Motor neuron (in vitro differentiated cells): Measurements from ENCODE around the gene LRMDA. TPM values are rescaled to one million over a fixed set of nuclear protein-coding genes. Genes with fewer than 3 reads are reported as not detected.

Experiments used
- ATAC-seq, 8 experiments: fragments of 200-7000 bp; cut with Tn5 transposase; replicated peaks in 6 of 8; 2 replicates each; pipeline ENCODE4 v1.8.0; 2021; ENCODE audit warnings: mild to moderate bottlenecking in 8 of 8, moderate library complexity in 8 of 8
- H3K27ac ChIP-seq, 2 donors: fragments of 250-450 bp; sonication (Bioruptor Pico); 2 replicates each; pipeline ENCODE4 v1.9.0; 2021; ENCODE audit warnings: antibody characterized with exemption in 2 of 2, mild to moderate bottlenecking in 2 of 2, moderate library complexity in 1 of 2
- H3K4me1 ChIP-seq, 2 donors: fragments of 250-450 bp; sonication (Bioruptor Pico); replicated peaks in 1 of 2; 2 replicates each; pipeline ENCODE4 v1.6.1; 2021; ENCODE audit warnings: antibody characterized with exemption in 2 of 2, mild to moderate bottlenecking in 2 of 2, moderate library complexity in 1 of 2
- H3K4me3 ChIP-seq, 5 donors: fragments of 250-450 bp; sonication (Bioruptor Pico); 2 replicates each; pipeline ENCODE4 v1.9.0; 2021; ENCODE audit warnings: antibody characterized with exemption in 5 of 5, mild to moderate bottlenecking in 5 of 5, moderate library complexity in 4 of 5
- WGBS, 10 experiments: fragments of 450-650 bp; shearing (Covaris generic); methylation state at CpG; one replicate each; pipeline ENCODE4 v1.0.0; 2022; 5-methylcytosine and 5-hydroxymethylcytosine counted together
- in situ Hi-C, 9 experiments: fragments of 400-800 bp; cut with MboI; loops; one replicate each; pipeline ENCODE4 v1.15.0; 2021; ENCODE audit warnings: low sequenced_read_pairs in 9 of 9, low pct_unique_long_range_greater_than_20kb in 2 of 9; ENCODE audit not compliant: unreplicated experiment in 9 of 9
- total RNA-seq, 8 experiments: library from RNA; unstranded; fragments of 300-600 nt; gene quantifications; 2 replicates each; pipeline versions ENCODE4 v1.2.3 to v1.2.4, GENCODE V29; 2022

LRMDA gene
- total RNA-seq, 8 experiments from 2014 or later: 0.85 to 5.4 (median 2.2) TPM; not detected in 1

GRCh38 chr10:75827587-75828021 lies 396.2 kb downstream of the LRMDA start:
- ATAC-seq: peak in 3 of 8 experiments; percentile 72 to 85 (median 73)
- in situ Hi-C loops: no loop called here
- no peak overlapping the region for H3K4me3 ChIP-seq
- 0 to 100% (median 85%) methylated on average over 1 to 5 of the region's 5 CpGs for WGBS, 10 experiments
- peaks cover 0 to 9% of the 10 kb centered on the region in 2 donors for H3K4me1 ChIP-seq
- H3K27ac ChIP-seq: no peak overlapping the region

GRCh38 chr10:75828413-75828812 lies 397.0 kb downstream of the LRMDA start:
- no peak overlapping the region for H3K4me3 ChIP-seq
- H3K4me1 ChIP-seq: peaks cover 0 to 9% of the 10 kb centered on the region in 2 donors
- 44 to 100% (median 76%) methylated on average over 1 to 3 of the region's 3 CpGs for WGBS, 10 experiments
- no peak overlapping the region for H3K27ac ChIP-seq
- no peak for ATAC-seq
- in situ Hi-C loops: no loop called here

- WGBS, 10 experiments: 41 to 100% (median 91%) methylated on average over 1 to 3 of the region's 3 CpGs; no CpG with 5 or more reads in 2 of the 10 experiments
Measured at GRCh38 chr10:75836064-75836463, 404.6 kb downstream of the LRMDA start.

GRCh38 chr10:75838486-75838885 lies 407.1 kb downstream of the LRMDA start:
- no peak for ATAC-seq
- 0 to 100% (median 83%) methylated on average over 1 of the region's 1 CpG; no CpG with 5 or more reads in 1 of the 10 experiments for WGBS, 10 experiments
- H3K4me3 ChIP-seq: no peak overlapping the region
- in situ Hi-C loops: no loop called here
- no peak overlapping the region for H3K27ac ChIP-seq
- peaks cover 5 to 12% of the 10 kb centered on the region in 2 donors for H3K4me1 ChIP-seq

More at GRCh38 chr10:75836064-75836463, 404.6 kb downstream of the LRMDA start:
- Histone ChIP-seq H3K4me3 (no peak overlapping the region), H3K4me1 (peaks cover 5 to 12% of the 10 kb centered on the region in 2 donors), H3K27ac (no peak overlapping the region)
- in situ Hi-C loops: no loop called here
- no peak for ATAC-seq

- no peak overlapping the region for H3K27ac ChIP-seq
- in situ Hi-C loops: no loop called here
- 34 to 75% (median 53%) methylated on average over 1 to 2 of the region's 2 CpGs; no CpG with 5 or more reads in 3 of the 10 experiments for WGBS, 10 experiments
Measured at GRCh38 chr10:75839020-75839419, 407.6 kb downstream of the LRMDA start.

GRCh38 chr10:75841266-75841665 lies 409.8 kb downstream of the LRMDA start:
- H3K4me1 ChIP-seq: peaks cover 15 to 27% of the 10 kb centered on the region in 2 donors
- no peak for ATAC-seq
- H3K4me3 ChIP-seq: no peak overlapping the region
- WGBS, 10 experiments: 20 to 100% (median 86%) methylated on average over 1 to 3 of the region's 3 CpGs; no CpG with 5 or more reads in 4 of the 10 experiments
- no peak overlapping the region for H3K27ac ChIP-seq
- in situ Hi-C loops: no loop called here

More at GRCh38 chr10:75839020-75839419, 407.6 kb downstream of the LRMDA start:
- ATAC-seq: peak in 2 of 8 experiments; percentile 32 to 55
- peaks cover 5 to 12% of the 10 kb centered on the region in 2 donors for H3K4me1 ChIP-seq
- H3K4me3 ChIP-seq: no peak overlapping the region

- Histone ChIP-seq H3K27ac (no peak overlapping the region), H3K4me1 (peaks cover 10 to 15% of the 10 kb centered on the region in 2 donors), H3K4me3 (no peak overlapping the region)
- in situ Hi-C loops: no loop called here
- whole genome bisulfite sequencing, 10 experiments: 45 to 100% (median 79%) methylated on average over 1 to 8 of the region's 8 CpGs; no CpG with 5 or more reads in 1 of the 10 experiments
- ATAC-seq: no peak
Measured at GRCh38 chr10:75845176-75845947, 413.9 kb downstream of the LRMDA start.

GRCh38 chr10:75847477-75847876 lies 416.1 kb downstream of the LRMDA start:
- Histone ChIP-seq H3K4me1 (peaks cover 19 to 24% of the 10 kb centered on the region in 2 donors), H3K27ac (no peak overlapping the region), H3K4me3 (no peak overlapping the region)
- in situ Hi-C loops: no loop called here
- ATAC-seq: no peak

- peak in 5 of 8 experiments; percentile 54 to 82 (median 79) for ATAC-seq
- Histone ChIP-seq H3K4me3 (no peak overlapping the region), H3K27ac (peak overlapping the region in 1 of 2 donors; percentile 56), H3K4me1 (peaks cover 9 to 21% of the 10 kb centered on the region in 2 donors)
- in situ Hi-C loops: loop anchor here in 1 of 9 experiments (25.0 kb wide), 1 partner anchor 1261 kb away; no protein-coding TSS in a partner anchor
- WGBS, 10 experiments: 0 to 88% (median 41%) methylated on average over 1 to 5 of the region's 5 CpGs; no CpG with 5 or more reads in 3 of the 10 experiments
Measured at GRCh38 chr10:75851580-75852345, 420.3 kb downstream of the LRMDA start.

- Histone ChIP-seq H3K4me3 (no peak overlapping the region), H3K4me1 (peaks cover 14 to 21% of the 10 kb centered on the region in 2 donors), H3K27ac (no peak overlapping the region)
- WGBS, 10 experiments: 40 to 100% (median 69%) methylated on average over 1 to 3 of the region's 3 CpGs; no CpG with 5 or more reads in 3 of the 10 experiments
- in situ Hi-C loops: loop anchor here in 1 of 9 experiments (25.0 kb wide), 1 partner anchor 1259 kb away; no protein-coding TSS in a partner anchor
- ATAC-seq: peak in 2 of 8 experiments; percentile 26 to 42
Measured at GRCh38 chr10:75852851-75853484, 421.5 kb downstream of the LRMDA start.

GRCh38 chr10:75857269-75857846 lies 425.9 kb downstream of the LRMDA start:
- 25 to 100% (median 63%) methylated on average over 1 to 5 of the region's 5 CpGs; no CpG with 5 or more reads in 1 of the 10 experiments for WGBS, 10 experiments
- H3K4me3 ChIP-seq: no peak overlapping the region
- peaks cover 5 to 17% of the 10 kb centered on the region in 2 donors for H3K4me1 ChIP-seq
- ATAC-seq: no peak
- in situ Hi-C loops: loop anchor here in 1 of 9 experiments (25.0 kb wide), 1 partner anchor 1255 kb away; no protein-coding TSS in a partner anchor
- H3K27ac ChIP-seq: no peak overlapping the region

- in situ Hi-C loops: loop anchor here in 1 of 9 experiments (25.0 kb wide), 1 partner anchor 1254 kb away; no protein-coding TSS in a partner anchor
- no peak overlapping the region for H3K4me3 ChIP-seq
- 61 to 100% (median 93%) methylated on average over 1 to 4 of the region's 4 CpGs; no CpG with 5 or more reads in 5 of the 10 experiments for WGBS, 10 experiments
- no peak for ATAC-seq
- peaks cover 8 to 21% of the 10 kb centered on the region in 2 donors for H3K4me1 ChIP-seq
- H3K27ac ChIP-seq: no peak overlapping the region
Measured at GRCh38 chr10:75857896-75858295, 426.5 kb downstream of the LRMDA start.
